ENCODE data around the gene TMUB2. TPM values are rescaled to one million over a fixed set of nuclear protein-coding genes. Genes with fewer than 3 reads are reported as not detected.

TMUB2 gene
- total and polyA plus RNA-seq, 9 of the 15 experiments (the other 6 are each of a cell fraction or from before 2014, with no cell fraction given) = 4.1 to 29.8 (median 16.3) TPM

DNA sequence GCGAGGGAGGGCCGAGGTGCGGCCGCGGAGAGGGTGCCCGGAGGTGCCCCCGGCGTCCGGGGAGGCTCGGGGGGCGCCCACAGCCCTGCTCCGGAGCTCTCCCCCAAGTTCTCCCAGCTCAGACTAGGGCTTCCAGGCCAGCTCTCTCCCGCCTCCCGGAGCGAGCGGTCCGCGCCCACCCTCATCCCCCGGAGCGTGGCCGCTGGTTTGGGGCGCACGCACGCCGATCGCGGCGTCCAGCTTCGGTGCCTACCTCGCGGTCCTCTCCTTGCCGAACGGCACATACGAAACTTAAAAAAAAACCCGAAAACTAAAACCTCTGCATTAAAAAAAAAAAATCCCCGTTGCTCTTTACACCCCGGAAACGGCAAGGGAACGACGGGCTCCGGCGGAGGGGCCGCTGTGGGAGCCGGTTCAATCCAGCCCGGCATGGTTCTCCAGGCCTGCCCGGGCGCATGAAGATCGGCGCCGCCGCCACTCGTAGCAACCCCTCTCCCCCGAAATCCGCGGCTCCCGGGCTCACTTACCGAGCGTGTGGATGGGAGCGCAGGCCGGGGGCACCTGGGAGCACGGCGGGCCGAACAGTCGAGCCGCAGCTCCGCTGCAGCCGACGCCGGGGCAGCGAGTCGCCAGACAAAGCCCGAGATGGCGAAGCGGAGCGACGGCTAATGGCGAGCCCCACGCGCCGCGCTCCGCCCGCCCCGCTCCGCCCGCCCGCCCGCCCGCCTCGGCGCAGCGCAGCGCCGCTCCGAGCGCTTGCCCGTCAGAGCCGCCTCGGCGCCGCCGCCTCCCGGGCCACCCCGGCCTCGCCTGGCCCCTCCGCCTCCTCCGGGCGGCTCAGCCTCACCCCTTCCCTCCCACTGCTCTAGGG lies 33.7 kb downstream of the TMUB2 start (continued):
- TF ChIP-seq, protein P1, sequence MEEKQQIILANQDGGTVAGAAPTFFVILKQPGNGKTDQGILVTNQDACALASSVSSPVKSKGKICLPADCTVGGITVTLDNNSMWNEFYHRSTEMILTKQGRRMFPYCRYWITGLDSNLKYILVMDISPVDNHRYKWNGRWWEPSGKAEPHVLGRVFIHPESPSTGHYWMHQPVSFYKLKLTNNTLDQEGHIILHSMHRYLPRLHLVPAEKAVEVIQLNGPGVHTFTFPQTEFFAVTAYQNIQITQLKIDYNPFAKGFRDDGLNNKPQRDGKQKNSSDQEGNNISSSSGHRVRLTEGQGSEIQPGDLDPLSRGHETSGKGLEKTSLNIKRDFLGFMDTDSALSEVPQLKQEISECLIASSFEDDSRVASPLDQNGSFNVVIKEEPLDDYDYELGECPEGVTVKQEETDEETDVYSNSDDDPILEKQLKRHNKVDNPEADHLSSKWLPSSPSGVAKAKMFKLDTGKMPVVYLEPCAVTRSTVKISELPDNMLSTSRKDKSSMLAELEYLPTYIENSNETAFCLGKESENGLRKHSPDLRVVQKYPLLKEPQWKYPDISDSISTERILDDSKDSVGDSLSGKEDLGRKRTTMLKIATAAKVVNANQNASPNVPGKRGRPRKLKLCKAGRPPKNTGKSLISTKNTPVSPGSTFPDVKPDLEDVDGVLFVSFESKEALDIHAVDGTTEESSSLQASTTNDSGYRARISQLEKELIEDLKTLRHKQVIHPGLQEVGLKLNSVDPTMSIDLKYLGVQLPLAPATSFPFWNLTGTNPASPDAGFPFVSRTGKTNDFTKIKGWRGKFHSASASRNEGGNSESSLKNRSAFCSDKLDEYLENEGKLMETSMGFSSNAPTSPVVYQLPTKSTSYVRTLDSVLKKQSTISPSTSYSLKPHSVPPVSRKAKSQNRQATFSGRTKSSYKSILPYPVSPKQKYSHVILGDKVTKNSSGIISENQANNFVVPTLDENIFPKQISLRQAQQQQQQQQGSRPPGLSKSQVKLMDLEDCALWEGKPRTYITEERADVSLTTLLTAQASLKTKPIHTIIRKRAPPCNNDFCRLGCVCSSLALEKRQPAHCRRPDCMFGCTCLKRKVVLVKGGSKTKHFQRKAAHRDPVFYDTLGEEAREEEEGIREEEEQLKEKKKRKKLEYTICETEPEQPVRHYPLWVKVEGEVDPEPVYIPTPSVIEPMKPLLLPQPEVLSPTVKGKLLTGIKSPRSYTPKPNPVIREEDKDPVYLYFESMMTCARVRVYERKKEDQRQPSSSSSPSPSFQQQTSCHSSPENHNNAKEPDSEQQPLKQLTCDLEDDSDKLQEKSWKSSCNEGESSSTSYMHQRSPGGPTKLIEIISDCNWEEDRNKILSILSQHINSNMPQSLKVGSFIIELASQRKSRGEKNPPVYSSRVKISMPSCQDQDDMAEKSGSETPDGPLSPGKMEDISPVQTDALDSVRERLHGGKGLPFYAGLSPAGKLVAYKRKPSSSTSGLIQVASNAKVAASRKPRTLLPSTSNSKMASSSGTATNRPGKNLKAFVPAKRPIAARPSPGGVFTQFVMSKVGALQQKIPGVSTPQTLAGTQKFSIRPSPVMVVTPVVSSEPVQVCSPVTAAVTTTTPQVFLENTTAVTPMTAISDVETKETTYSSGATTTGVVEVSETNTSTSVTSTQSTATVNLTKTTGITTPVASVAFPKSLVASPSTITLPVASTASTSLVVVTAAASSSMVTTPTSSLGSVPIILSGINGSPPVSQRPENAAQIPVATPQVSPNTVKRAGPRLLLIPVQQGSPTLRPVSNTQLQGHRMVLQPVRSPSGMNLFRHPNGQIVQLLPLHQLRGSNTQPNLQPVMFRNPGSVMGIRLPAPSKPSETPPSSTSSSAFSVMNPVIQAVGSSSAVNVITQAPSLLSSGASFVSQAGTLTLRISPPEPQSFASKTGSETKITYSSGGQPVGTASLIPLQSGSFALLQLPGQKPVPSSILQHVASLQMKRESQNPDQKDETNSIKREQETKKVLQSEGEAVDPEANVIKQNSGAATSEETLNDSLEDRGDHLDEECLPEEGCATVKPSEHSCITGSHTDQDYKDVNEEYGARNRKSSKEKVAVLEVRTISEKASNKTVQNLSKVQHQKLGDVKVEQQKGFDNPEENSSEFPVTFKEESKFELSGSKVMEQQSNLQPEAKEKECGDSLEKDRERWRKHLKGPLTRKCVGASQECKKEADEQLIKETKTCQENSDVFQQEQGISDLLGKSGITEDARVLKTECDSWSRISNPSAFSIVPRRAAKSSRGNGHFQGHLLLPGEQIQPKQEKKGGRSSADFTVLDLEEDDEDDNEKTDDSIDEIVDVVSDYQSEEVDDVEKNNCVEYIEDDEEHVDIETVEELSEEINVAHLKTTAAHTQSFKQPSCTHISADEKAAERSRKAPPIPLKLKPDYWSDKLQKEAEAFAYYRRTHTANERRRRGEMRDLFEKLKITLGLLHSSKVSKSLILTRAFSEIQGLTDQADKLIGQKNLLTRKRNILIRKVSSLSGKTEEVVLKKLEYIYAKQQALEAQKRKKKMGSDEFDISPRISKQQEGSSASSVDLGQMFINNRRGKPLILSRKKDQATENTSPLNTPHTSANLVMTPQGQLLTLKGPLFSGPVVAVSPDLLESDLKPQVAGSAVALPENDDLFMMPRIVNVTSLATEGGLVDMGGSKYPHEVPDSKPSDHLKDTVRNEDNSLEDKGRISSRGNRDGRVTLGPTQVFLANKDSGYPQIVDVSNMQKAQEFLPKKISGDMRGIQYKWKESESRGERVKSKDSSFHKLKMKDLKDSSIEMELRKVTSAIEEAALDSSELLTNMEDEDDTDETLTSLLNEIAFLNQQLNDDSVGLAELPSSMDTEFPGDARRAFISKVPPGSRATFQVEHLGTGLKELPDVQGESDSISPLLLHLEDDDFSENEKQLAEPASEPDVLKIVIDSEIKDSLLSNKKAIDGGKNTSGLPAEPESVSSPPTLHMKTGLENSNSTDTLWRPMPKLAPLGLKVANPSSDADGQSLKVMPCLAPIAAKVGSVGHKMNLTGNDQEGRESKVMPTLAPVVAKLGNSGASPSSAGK (IDR thresholded peaks at IDR 0.05) = 0 out of 2 replicates have a peak, but pooled peaks have one; percentile 23
- no peak for TF ChIP-seq RBM17 (IDR thresholded peaks at IDR 0.05; ENCODE audit: borderline replicate concordance, low read depth, low read length)
- TF ChIP-seq ZNF224 (CRISPR knock-in tag; IDR thresholded peaks at IDR 0.05) = no peak
- TF ChIP-seq, protein P2, sequence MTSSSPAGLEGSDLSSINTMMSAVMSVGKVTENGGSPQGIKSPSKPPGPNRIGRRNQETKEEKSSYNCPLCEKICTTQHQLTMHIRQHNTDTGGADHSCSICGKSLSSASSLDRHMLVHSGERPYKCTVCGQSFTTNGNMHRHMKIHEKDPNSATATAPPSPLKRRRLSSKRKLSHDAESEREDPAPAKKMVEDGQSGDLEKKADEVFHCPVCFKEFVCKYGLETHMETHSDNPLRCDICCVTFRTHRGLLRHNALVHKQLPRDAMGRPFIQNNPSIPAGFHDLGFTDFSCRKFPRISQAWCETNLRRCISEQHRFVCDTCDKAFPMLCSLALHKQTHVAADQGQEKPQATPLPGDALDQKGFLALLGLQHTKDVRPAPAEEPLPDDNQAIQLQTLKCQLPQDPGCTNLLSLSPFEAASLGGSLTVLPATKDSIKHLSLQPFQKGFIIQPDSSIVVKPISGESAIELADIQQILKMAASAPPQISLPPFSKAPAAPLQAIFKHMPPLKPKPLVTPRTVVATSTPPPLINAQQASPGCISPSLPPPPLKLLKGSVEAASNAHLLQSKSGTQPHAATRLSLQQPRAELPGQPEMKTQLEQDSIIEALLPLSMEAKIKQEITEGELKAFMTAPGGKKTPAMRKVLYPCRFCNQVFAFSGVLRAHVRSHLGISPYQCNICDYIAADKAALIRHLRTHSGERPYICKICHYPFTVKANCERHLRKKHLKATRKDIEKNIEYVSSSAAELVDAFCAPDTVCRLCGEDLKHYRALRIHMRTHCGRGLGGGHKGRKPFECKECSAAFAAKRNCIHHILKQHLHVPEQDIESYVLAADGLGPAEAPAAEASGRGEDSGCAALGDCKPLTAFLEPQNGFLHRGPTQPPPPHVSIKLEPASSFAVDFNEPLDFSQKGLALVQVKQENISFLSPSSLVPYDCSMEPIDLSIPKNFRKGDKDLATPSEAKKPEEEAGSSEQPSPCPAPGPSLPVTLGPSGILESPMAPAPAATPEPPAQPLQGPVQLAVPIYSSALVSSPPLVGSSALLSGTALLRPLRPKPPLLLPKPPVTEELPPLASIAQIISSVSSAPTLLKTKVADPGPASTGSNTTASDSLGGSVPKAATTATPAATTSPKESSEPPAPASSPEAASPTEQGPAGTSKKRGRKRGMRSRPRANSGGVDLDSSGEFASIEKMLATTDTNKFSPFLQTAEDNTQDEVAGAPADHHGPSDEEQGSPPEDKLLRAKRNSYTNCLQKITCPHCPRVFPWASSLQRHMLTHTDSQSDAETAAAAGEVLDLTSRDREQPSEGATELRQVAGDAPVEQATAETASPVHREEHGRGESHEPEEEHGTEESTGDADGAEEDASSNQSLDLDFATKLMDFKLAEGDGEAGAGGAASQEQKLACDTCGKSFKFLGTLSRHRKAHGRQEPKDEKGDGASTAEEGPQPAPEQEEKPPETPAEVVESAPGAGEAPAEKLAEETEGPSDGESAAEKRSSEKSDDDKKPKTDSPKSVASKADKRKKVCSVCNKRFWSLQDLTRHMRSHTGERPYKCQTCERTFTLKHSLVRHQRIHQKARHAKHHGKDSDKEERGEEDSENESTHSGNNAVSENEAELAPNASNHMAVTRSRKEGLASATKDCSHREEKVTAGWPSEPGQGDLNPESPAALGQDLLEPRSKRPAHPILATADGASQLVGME (CRISPR knock-in tag; IDR thresholded peaks at IDR 0.05) = no peak
- TF ChIP-seq CBX5 (IDR thresholded peaks at IDR 0.05; ENCODE audit: borderline replicate concordance, low read depth) = no peak
- no peak for TF ChIP-seq ZNF212 (CRISPR knock-in tag; IDR thresholded peaks at IDR 0.05)

Data from K562 (cell line).